K562 (cell line): ENCODE data around the gene OR6K2.

Experiments used
- CC2D1A ChIP-seq: fragments of 450-650 bp; IDR thresholded peaks from 2 replicates; pipeline ENCODE4 v1.6.1; 2017; ENCODE audit warnings: mild to moderate bottlenecking
- DACH1 ChIP-seq: fragments of 450-650 bp; IDR thresholded peaks from 2 replicates; pipeline ENCODE4 v1.6.1; 2018; ENCODE audit not compliant: partially characterized antibody
- PHF21A ChIP-seq: fragments of 450-650 bp; IDR thresholded peaks from 2 replicates; pipeline ENCODE4 v1.6.1; 2017; ENCODE audit warnings: low read depth, borderline replicate concordance
- PHTF2 ChIP-seq: fragments of 250-450 bp; sonication (Bioruptor Pico); IDR thresholded peaks from 2 replicates; pipeline ENCODE4 v1.5.0; 2021; ENCODE audit warnings: mild to moderate bottlenecking
- POLR2A ChIP-seq: fragments of 450-650 bp; conservative IDR thresholded peaks from 2 replicates; pipeline ENCODE4 v1.6.1; 2016
- POLR2AphosphoS5 ChIP-seq: IDR thresholded peaks from 2 replicates; pipeline ENCODE4 v1.6.1; 2011; ENCODE audit warnings: mild to moderate bottlenecking, low read depth, low read length, moderate library complexity; ENCODE audit not compliant: control insufficient read depth, insufficient read depth
- TF ChIP-seq, protein P1 (sequence below): fragments of 250-450 bp; sonication (Bioruptor Pico); IDR thresholded peaks from 2 replicates; pipeline ENCODE4 v1.9.0; 2021; ENCODE audit warnings: mild to moderate bottlenecking, inconsistent platforms
- TF ChIP-seq, protein P2 (sequence below): sonication (generic); formaldehyde crosslinking; IDR thresholded peaks from 2 replicates; pipeline ENCODE4 v1.8.1; 2022; ENCODE audit warnings: missing genetic modification reagents

DNA sequence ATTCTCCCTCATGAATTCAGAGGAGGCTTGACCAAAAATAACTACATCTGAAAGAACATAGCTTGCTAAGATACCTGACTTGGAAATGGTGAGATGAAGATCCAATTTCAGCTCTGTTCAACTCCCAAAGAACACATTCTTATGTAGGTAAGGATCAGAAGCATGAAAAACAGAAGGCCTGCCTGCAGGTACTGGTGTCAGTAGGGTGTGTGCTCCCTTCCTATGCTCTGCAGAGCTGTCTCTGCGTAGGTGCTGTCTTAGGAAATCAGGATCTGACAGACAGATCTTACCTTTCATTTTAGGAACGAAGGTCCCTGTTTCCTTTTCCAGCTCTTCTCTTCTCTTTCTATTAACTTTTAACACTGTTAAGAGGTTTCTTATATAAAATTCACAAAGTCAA, 5.6 kb upstream of the OR6K2 start:
- no peak for TF ChIP-seq DACH1
- no peak for TF ChIP-seq POLR2A
- no peak for TF ChIP-seq POLR2AphosphoS5
- TF ChIP-seq PHF21A = no peak
- no peak for TF ChIP-seq CC2D1A
- TF ChIP-seq PHTF2 (CRISPR knock-in tag) = no peak
- TF ChIP-seq, protein P1, sequence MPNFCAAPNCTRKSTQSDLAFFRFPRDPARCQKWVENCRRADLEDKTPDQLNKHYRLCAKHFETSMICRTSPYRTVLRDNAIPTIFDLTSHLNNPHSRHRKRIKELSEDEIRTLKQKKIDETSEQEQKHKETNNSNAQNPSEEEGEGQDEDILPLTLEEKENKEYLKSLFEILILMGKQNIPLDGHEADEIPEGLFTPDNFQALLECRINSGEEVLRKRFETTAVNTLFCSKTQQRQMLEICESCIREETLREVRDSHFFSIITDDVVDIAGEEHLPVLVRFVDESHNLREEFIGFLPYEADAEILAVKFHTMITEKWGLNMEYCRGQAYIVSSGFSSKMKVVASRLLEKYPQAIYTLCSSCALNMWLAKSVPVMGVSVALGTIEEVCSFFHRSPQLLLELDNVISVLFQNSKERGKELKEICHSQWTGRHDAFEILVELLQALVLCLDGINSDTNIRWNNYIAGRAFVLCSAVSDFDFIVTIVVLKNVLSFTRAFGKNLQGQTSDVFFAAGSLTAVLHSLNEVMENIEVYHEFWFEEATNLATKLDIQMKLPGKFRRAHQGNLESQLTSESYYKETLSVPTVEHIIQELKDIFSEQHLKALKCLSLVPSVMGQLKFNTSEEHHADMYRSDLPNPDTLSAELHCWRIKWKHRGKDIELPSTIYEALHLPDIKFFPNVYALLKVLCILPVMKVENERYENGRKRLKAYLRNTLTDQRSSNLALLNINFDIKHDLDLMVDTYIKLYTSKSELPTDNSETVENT (CRISPR knock-in tag) = no peak
- TF ChIP-seq, protein P2, sequence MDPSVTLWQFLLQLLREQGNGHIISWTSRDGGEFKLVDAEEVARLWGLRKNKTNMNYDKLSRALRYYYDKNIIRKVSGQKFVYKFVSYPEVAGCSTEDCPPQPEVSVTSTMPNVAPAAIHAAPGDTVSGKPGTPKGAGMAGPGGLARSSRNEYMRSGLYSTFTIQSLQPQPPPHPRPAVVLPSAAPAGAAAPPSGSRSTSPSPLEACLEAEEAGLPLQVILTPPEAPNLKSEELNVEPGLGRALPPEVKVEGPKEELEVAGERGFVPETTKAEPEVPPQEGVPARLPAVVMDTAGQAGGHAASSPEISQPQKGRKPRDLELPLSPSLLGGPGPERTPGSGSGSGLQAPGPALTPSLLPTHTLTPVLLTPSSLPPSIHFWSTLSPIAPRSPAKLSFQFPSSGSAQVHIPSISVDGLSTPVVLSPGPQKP (CRISPR knock-in tag) = no peak
